Cardiac fibroblast (primary cell): Measurements from ENCODE around the gene C16orf96.

ENCODE experiments used
- DNase-seq, 2 donors: peaks; one replicate each; pipeline versions ENCODE4 v3.0.0 to v3.0.0-alpha.2; 2010; ENCODE audit warnings: low read depth in 2 of 2
- H3K4me3 ChIP-seq, 2 donors: replicated peaks in 1 of 2; 1 replicate in 1 of 2; 2 replicates in 1 of 2; pipeline ENCODE4 v1.5.1; 2011; ENCODE audit warnings: low read depth in 2 of 2, low read length in 2 of 2, mild to moderate bottlenecking in 2 of 2, moderate library complexity in 1 of 2
- CTCF ChIP-seq: IDR thresholded peaks from one replicate; pipeline ENCODE4 v1.5.1; 2011; ENCODE audit warnings: low read depth, mild to moderate bottlenecking, low read length, inconsistent platforms

The C16orf96 gene

GRCh38 chr16:4533490-4533889 lies 22.6 kb upstream of the C16orf96 start:
- no peak for DNase-seq
- TF ChIP-seq CTCF = no peak
- no peak overlapping the region for H3K4me3 ChIP-seq

GRCh38 chr16:4534151-4534790 lies 21.9 kb upstream of the C16orf96 start:
- no peak for DNase-seq
- no peak overlapping the region for H3K4me3 ChIP-seq
- TF ChIP-seq CTCF = no peak

GRCh38 chr16:4535627-4536108 lies 20.5 kb upstream of the C16orf96 start:
- no peak overlapping the region for H3K4me3 ChIP-seq
- TF ChIP-seq CTCF = no peak
- no peak for DNase-seq

GRCh38 chr16:4536391-4537106 lies 19.6 kb upstream of the C16orf96 start:
- H3K4me3 ChIP-seq = no peak overlapping the region
- no peak for TF ChIP-seq CTCF
- DNase-seq = no peak

- DNase-seq = no peak
- no peak for TF ChIP-seq CTCF
- H3K4me3 ChIP-seq = peak overlapping the region; percentile 58 to 67
Measured at GRCh38 chr16:4537376-4538343, 18.5 kb upstream of the C16orf96 start.

GRCh38 chr16:4538350-4539235 lies 17.5 kb upstream of the C16orf96 start, which contains the start of gene CDIP1:
Gene CDIP1 (minus strand): TSS chr16:4538773. CDS start chr16:4514130, 24,643 bp downstream.
- DNase-seq = peak; percentile 95 to 96
- TF ChIP-seq CTCF = no peak
- H3K4me3 ChIP-seq = peak within 1 kb of the TSS; percentile 58 to 67
